Colonic mucosa (tissue), 4 donors: Measurements from ENCODE around the gene UNC45A. TPM values are rescaled to one million over a fixed set of nuclear protein-coding genes. Genes with fewer than 3 reads are reported as not detected.
A peak's percentile ranks its signal among the peaks of the same experiment; 100 is the strongest.

ENCODE experiments used
- DNase-seq: peaks from one replicate; pipeline ENCODE4 v3.0.0-alpha.2; 2020
- H3K27ac ChIP-seq: fragments of 200-600 bp; one replicate; pipeline ENCODE4 v1.8.0; 2021
- H3K27me3 ChIP-seq: fragments of 200-600 bp; one replicate; pipeline ENCODE4 v1.8.0; 2021
- H3K36me3 ChIP-seq: fragments of 200-600 bp; one replicate; pipeline ENCODE4 v1.8.0; 2021
- H3K4me1 ChIP-seq: fragments of 200-600 bp; one replicate; pipeline ENCODE4 v1.8.0; 2021; ENCODE audit warnings: mild to moderate bottlenecking
- H3K4me3 ChIP-seq: fragments of 200-600 bp; one replicate; pipeline ENCODE4 v1.8.0; 2021
- H3K9ac ChIP-seq, 2 donors: one replicate each; pipeline ENCODE4 v1.7.0; 2013; ENCODE audit warnings: control low read depth in 2 of 2, low read depth in 2 of 2, low read length in 2 of 2
- H3K9me3 ChIP-seq: fragments of 200-600 bp; one replicate; pipeline ENCODE4 v1.8.0; 2021
- intact Hi-C: fragments of 100-400 bp; cut with DNase I; formaldehyde crosslinking; loops from one replicate; pipeline ENCODE4 v1.14.1; 2022
- total RNA-seq, 2 donors: library from RNA; stranded (reverse); fragmentation: NEBNext Ultra II Directional in 1 of 2; extraction: Animal tissue kit (Norgen Biotek cat#: 25700) in 1 of 2; gene quantifications; one replicate each; pipeline ENCODE4 v1.2.1, GENCODE V29; 2021
- TF ChIP-seq, protein P1 (sequence below): fragments of 200-600 bp; IDR thresholded peaks from one replicate; pipeline ENCODE4 v1.8.0; 2022; ENCODE audit warnings: antibody characterized with exemption, mild to moderate bottlenecking
- donor health status: healthy.
- donor health status: DM: no; HTN: no; CAD: no.
- donor health status: DM: no; HTN: no; CAD: no.

UNC45A gene
- total RNA-seq, 2 donors from 2014 or later, result 60.7 to 74.5 TPM

DNA sequence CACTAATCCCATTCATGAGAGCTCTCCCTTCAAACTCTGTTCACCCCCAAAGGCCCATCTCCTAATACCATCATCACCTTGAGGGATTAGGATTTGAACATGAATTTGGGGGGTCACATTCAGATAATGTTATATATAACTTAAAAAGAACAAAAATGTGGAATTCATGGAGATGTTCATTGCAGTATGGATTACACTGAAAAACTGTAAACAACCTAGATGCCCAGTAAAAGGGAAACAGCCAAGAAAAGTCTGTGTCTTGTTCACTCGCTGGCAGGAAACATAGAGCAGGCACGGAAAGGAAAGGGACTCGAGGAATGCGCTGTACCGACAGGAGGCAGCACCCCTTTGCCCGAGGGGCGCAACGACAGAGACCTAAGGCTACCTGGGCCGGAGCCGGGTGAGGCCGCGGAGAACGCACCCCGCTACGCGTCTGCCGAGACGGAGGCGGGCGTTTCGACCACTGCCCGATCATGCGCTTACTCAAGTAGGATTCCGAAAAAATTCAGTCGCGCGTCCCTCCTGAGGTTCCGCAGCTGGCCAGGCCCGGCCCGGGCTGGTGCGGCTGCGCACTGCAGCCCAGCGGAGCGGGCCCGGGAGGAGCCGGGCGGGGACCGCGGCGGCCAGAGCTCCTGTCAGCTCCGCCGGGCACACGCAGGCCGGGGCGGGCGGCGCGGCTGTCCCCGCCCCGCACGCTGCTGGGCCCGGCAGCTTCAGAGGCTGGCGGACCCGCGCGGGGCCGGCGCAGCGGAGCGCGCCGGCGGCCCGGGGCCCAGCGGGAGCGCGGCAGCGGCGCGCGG is 32.8 kb upstream of the UNC45A start:
- Histone ChIP-seq H3K4me1 (no peaks in the 10 kb centered on the region), H3K9ac (peak overlapping the region; percentile 74 to 86), H3K36me3 (peaks cover 11% of the 10 kb centered on the region), H3K4me3 (peak overlapping the region; percentile 52), H3K27me3 (no peaks in the 10 kb centered on the region), H3K27ac (peak overlapping the region; percentile 94), H3K9me3 (no peaks in the 10 kb centered on the region)
- intact Hi-C loops, result no loop called here
- peak; percentile 84 for DNase-seq
- TF ChIP-seq, protein P1, sequence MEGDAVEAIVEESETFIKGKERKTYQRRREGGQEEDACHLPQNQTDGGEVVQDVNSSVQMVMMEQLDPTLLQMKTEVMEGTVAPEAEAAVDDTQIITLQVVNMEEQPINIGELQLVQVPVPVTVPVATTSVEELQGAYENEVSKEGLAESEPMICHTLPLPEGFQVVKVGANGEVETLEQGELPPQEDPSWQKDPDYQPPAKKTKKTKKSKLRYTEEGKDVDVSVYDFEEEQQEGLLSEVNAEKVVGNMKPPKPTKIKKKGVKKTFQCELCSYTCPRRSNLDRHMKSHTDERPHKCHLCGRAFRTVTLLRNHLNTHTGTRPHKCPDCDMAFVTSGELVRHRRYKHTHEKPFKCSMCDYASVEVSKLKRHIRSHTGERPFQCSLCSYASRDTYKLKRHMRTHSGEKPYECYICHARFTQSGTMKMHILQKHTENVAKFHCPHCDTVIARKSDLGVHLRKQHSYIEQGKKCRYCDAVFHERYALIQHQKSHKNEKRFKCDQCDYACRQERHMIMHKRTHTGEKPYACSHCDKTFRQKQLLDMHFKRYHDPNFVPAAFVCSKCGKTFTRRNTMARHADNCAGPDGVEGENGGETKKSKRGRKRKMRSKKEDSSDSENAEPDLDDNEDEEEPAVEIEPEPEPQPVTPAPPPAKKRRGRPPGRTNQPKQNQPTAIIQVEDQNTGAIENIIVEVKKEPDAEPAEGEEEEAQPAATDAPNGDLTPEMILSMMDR, result peak; percentile 82

DNA sequence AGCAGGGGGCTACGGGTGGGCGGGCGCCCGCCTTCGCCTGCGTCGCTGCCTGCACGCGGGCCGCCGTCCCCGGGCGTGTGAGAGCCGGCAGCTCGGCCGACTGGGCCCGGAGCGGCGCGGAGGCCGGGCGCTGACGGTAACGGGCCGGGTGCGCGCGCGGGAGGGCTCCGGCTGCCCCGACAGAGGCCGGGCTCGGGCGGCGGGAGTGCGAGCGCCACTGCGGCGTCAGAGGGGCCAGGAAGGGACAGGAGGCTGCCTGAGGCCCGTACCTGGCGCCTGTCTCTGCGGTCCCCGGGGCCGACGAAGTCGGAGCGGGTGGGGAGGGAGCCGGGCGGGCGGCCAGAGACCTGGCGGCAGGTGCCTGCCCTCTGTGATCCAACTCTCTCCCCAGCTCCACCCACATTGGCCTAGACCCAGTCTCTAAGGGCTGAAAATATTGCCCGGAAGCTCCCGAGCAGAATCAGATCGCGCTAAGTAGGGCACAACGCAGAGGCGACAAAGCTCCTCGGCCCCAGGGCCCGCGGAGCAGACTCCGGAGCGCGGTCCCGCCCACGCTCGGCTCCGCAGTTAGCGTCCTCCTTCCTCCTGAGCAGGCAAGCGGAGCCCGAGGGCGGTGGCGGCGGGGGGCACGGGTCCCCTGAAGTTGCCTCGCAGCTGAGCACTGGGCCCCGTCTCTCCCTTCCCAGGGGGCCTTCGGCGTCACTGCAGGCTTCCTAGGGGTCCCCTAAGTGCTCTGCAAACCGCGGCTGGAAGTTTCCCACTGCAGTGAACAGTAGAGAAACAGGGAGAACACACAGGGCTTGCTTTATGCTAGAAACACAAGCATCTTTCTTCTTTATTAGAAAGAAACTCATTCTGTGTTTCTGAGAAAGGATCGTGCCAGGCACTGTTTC is 32.0 kb upstream of the UNC45A start, which contains the start of gene MAN2A2:
Gene MAN2A2 (plus strand): TSS at position 463 of the 893 bp plus-strand sequence. CDS start 906 bp downstream, outside the sequence.
- peak within 1 kb of the TSS; percentile 74 to 86 for H3K9ac ChIP-seq
- no peaks in the 10 kb centered on the region for H3K27me3 ChIP-seq
- H3K4me1 ChIP-seq, result no peaks in the 10 kb centered on the region
- H3K9me3 ChIP-seq, result no peaks in the 10 kb centered on the region
- intact Hi-C loops, result no loop called here
- peak; percentile 87 for DNase-seq
- H3K27ac ChIP-seq, result peak within 1 kb of the TSS; percentile 95
- peaks cover 12% of the 10 kb centered on the region for H3K36me3 ChIP-seq
- H3K4me3 ChIP-seq, result peak within 1 kb of the TSS; percentile 73
- TF ChIP-seq, protein P1, result no peak

DNA sequence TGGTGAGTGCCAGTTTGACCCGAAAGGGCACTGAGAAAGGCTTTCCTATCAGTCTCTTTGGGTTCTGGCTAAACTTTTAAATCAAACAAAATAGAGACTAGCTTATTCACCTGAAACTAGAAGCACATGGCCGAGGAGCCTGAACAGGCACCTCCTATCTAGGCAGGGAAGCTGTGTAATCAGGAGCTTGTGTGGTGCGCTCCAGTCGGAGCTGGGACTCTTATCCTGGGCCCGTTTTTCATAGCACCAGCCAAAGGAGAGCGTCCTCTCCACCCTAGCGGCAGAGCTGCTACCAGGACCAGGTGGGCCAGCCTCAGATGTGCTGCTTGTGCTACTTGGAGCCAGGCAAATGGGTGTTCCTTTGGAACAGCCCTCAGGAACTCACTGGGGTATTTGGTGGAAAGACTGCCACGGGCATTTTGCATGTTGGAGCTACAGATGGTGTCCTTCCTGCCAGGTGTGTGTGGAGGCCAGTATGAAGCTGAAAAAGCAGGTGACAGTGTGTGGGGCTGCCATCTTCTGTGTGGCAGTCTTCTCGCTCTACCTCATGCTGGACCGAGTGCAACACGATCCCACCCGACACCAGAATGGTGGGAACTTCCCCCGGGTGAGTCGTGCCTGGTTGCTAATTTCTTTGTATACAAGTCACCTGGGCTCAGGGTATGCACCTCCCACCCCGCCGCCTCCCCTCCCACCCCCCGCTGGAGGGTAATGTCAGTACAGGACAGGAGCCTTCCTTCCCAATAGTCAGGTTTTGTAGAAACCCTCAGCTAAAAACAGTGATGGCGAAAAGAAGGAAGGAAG is 31.1 kb upstream of the UNC45A start:
- Histone ChIP-seq H3K9me3 (no peaks in the 10 kb centered on the region), H3K4me1 (no peaks in the 10 kb centered on the region), H3K36me3 (peaks cover 12% of the 10 kb centered on the region), H3K4me3 (peak overlapping the region; percentile 73), H3K9ac (peak overlapping the region; percentile 62 to 84), H3K27me3 (no peaks in the 10 kb centered on the region), H3K27ac (peak overlapping the region; percentile 95)
- TF ChIP-seq, protein P1, result no peak
- intact Hi-C loops, result no loop called here
- DNase-seq, result peak; percentile 41

DNA sequence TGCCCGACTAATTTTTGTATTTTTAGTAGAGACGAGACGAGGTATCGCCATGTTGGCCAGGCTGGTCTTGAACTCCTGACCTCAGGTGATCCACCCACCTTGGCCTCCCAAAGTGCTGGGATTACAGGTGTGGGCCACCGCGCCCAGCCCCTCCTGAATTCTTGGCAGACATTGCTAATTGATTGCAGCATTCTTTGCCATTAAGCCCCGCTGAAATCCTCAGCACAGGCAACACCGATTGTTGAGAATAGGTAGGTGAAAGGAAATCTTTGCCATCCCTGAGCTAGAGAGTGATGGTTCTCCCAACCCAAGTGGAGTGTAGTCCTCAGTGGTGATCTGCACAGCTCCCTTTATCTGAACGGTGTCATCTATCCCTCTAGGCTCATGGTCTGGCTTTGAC is 30.3 kb upstream of the UNC45A start:
- DNase-seq, result no peak

More for the DNA sequence above, 30.3 kb upstream of the UNC45A start:
- intact Hi-C loops, result no loop called here
- no peak overlapping the region for H3K9ac ChIP-seq
- no peaks in the 10 kb centered on the region for H3K27me3 ChIP-seq
- H3K9me3 ChIP-seq, result no peaks in the 10 kb centered on the region
- H3K27ac ChIP-seq, result no peak overlapping the region
- H3K4me1 ChIP-seq, result no peaks in the 10 kb centered on the region
- H3K4me3 ChIP-seq, result no peak overlapping the region
- TF ChIP-seq, protein P1, result no peak
- H3K36me3 ChIP-seq, result peaks cover 13% of the 10 kb centered on the region
